HCT116 (cell line): ENCODE measurements around the gene CLRN1.

ENCODE experiments used
- CTCF ChIP-seq, 3 experiments: fragments of 200-600 bp in 1 of 3; sonication (generic) in 1 of 3; IDR thresholded peaks in 2 of 3; conservative IDR thresholded peaks in 1 of 3; 2 replicates each; pipeline ENCODE4 v1.5.1; 2012 to 2017; ENCODE audit warnings: low read depth in 2 of 3, low read length in 2 of 3, antibody characterized with exemption in 1 of 3, borderline replicate concordance in 1 of 3, control low read depth in 1 of 3, mild to moderate bottlenecking in 1 of 3, mixed read lengths in 1 of 3, mixed run types in 1 of 3, moderate library complexity in 1 of 3; ENCODE audit not compliant: insufficient read depth in 1 of 3
- EGR1 ChIP-seq: IDR thresholded peaks from 2 replicates; pipeline ENCODE4 v1.6.1; 2012; ENCODE audit warnings: low read depth
- EZH2 ChIP-seq: fragments of 200-600 bp; sonication (generic); IDR thresholded peaks from 2 replicates; pipeline ENCODE4 v1.6.1; 2017; ENCODE audit warnings: antibody characterized with exemption, mixed run types
- POLR2A ChIP-seq: IDR thresholded peaks from 2 replicates; pipeline ENCODE4 v1.7.0; 2011; ENCODE audit warnings: borderline replicate concordance; ENCODE audit not compliant: insufficient read depth, insufficient read length; ENCODE audit errors: extremely low read depth
- POLR2AphosphoS5 ChIP-seq: IDR thresholded peaks from 2 replicates; pipeline ENCODE4 v1.6.1; 2011; ENCODE audit warnings: mild to moderate bottlenecking, low read depth, low read length, moderate library complexity
- ZNF274 ChIP-seq: fragments of 200-500 bp; sonication (Bioruptor generic); IDR thresholded peaks from 2 replicates; pipeline ENCODE4 v1.6.1; 2014; ENCODE audit warnings: mild to moderate bottlenecking, low read depth, low read length, inconsistent platforms
- TF ChIP-seq, protein P1 (sequence below): IDR thresholded peaks from 2 replicates; pipeline ENCODE4 v1.6.1; 2012; ENCODE audit warnings: low read depth

GRCh38 chr3:150978566-150979148, 6.1 kb upstream of the CLRN1 start:
- TF ChIP-seq CTCF (IDR thresholded peaks at IDR 0.05 in 2 of 3, conservative IDR thresholded peaks at IDR 0.05 in 1 of 3; ENCODE audit: borderline replicate concordance in 1 of 3, insufficient read depth in 1 of 3, low read depth in 2 of 3, low read length in 2 of 3) (no peak), POLR2AphosphoS5 (no peak), POLR2A (no peak), ZNF274 (no peak), EGR1 (no peak), EZH2 (no peak)
- TF ChIP-seq, protein P1, sequence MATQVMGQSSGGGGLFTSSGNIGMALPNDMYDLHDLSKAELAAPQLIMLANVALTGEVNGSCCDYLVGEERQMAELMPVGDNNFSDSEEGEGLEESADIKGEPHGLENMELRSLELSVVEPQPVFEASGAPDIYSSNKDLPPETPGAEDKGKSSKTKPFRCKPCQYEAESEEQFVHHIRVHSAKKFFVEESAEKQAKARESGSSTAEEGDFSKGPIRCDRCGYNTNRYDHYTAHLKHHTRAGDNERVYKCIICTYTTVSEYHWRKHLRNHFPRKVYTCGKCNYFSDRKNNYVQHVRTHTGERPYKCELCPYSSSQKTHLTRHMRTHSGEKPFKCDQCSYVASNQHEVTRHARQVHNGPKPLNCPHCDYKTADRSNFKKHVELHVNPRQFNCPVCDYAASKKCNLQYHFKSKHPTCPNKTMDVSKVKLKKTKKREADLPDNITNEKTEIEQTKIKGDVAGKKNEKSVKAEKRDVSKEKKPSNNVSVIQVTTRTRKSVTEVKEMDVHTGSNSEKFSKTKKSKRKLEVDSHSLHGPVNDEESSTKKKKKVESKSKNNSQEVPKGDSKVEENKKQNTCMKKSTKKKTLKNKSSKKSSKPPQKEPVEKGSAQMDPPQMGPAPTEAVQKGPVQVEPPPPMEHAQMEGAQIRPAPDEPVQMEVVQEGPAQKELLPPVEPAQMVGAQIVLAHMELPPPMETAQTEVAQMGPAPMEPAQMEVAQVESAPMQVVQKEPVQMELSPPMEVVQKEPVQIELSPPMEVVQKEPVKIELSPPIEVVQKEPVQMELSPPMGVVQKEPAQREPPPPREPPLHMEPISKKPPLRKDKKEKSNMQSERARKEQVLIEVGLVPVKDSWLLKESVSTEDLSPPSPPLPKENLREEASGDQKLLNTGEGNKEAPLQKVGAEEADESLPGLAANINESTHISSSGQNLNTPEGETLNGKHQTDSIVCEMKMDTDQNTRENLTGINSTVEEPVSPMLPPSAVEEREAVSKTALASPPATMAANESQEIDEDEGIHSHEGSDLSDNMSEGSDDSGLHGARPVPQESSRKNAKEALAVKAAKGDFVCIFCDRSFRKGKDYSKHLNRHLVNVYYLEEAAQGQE, result no peak
